PC-9 (cell line): ENCODE data around the gene PJA2. TPM values are rescaled to one million over a fixed set of nuclear protein-coding genes. Genes with fewer than 3 reads are reported as not detected.

Experiments used
- BruUV-seq: library from RNA; stranded (reverse); fragments of 400-500 nt; replicated peaks from 2 replicates; lab custom pipeline; 2021; lab: Mats Ljungman, UMichigan
- CTCF ChIA-PET: fragments of 300-600 bp; sonication (Branson Sonifier 250); formaldehyde crosslinking; loops from one replicate; lab custom pipeline; 2022; ENCODE audit warnings: antibody characterized with exemption; lab: Charles Lee
- POLR2A ChIA-PET: fragments of 300-600 bp; sonication (Branson Sonifier 250); formaldehyde crosslinking; loops from one replicate; lab custom pipeline; 2022; ENCODE audit warnings: antibody characterized with exemption; ENCODE audit not compliant: unreplicated experiment; lab: Charles Lee
- DNase-seq, 2 experiments: peaks; one replicate each; pipeline versions ENCODE4 v3.0.0 to v3.0.0-alpha.2; 2015 to 2022; ENCODE audit warnings: mixed read lengths in 1 of 2
- H2AFZ ChIP-seq: fragments of 200-600 bp; sonication (generic); 2 replicates; pipeline ENCODE4 v1.8.1; 2017; ENCODE audit warnings: antibody characterized with exemption
- H3F3A ChIP-seq: fragments of 200-600 bp; sonication (generic); 2 replicates; pipeline ENCODE4 v1.8.1; 2017; ENCODE audit warnings: antibody characterized with exemption, mild to moderate bottlenecking, low read depth; ENCODE audit not compliant: insufficient read depth
- H3K27ac ChIP-seq: fragments of 200-600 bp; sonication (generic); 2 replicates; pipeline ENCODE4 v1.6.1; 2016; ENCODE audit warnings: mixed run types
- H3K27me3 ChIP-seq: fragments of 200-600 bp; sonication (generic); 2 replicates; pipeline ENCODE4 v1.6.1; 2016; ENCODE audit warnings: low read depth, mixed run types; ENCODE audit not compliant: insufficient read depth
- H3K36me3 ChIP-seq: fragments of 200-600 bp; sonication (generic); 2 replicates; pipeline ENCODE4 v1.6.1; 2016; ENCODE audit warnings: low read depth, mixed run types
- H3K4me1 ChIP-seq: fragments of 200-600 bp; sonication (generic); replicated peaks from 2 replicates; pipeline ENCODE4 v1.6.1; 2016; ENCODE audit warnings: mixed run types; ENCODE audit not compliant: insufficient read depth
- H3K4me2 ChIP-seq: fragments of 200-600 bp; sonication (generic); 2 replicates; pipeline ENCODE4 v1.6.1; 2017; ENCODE audit warnings: mixed run types
- H3K4me3 ChIP-seq: fragments of 200-600 bp; sonication (generic); 2 replicates; pipeline ENCODE4 v1.6.1; 2016; ENCODE audit warnings: mixed run types
- H3K79me2 ChIP-seq: fragments of 200-600 bp; sonication (generic); 2 replicates; pipeline ENCODE4 v1.6.1; 2017; ENCODE audit warnings: low read depth, mixed run types
- H3K9me2 ChIP-seq: fragments of 200-600 bp; sonication (generic); 2 replicates; pipeline ENCODE4 v1.8.1; 2017; ENCODE audit warnings: mild to moderate bottlenecking; ENCODE audit not compliant: insufficient read depth
- H3K9me3 ChIP-seq: fragments of 200-600 bp; sonication (generic); 2 replicates; pipeline ENCODE4 v1.8.1; 2016; ENCODE audit warnings: low read depth; ENCODE audit not compliant: insufficient read depth
- H4K20me1 ChIP-seq: fragments of 200-600 bp; sonication (generic); 2 replicates; pipeline ENCODE4 v1.8.1; 2017; ENCODE audit not compliant: insufficient read depth
- EZH2 ChIP-seq: fragments of 200-600 bp; sonication (generic); IDR thresholded peaks from 2 replicates; pipeline ENCODE4 v1.8.0; 2017; ENCODE audit warnings: antibody characterized with exemption, low read depth
- intact Hi-C: fragments of 100-400 bp; cut with micrococcal nuclease; formaldehyde crosslinking; loops from one replicate; pipeline ENCODE4 v1.10.0; 2022; ENCODE audit not compliant: unreplicated experiment
- total RNA-seq: library from RNA; stranded (reverse); gene quantifications from 2 replicates; pipeline ENCODE4 v1.2.3, GENCODE V29; 2021
- TF ChIP-seq, protein P1 (sequence below): fragments of 200-600 bp; sonication (generic); conservative IDR thresholded peaks from 2 replicates; pipeline ENCODE4 v1.6.1; 2017; ENCODE audit warnings: mixed run types, antibody characterized with exemption, mild to moderate bottlenecking, moderate library complexity

The PJA2 gene
- total RNA-seq, 1 experiment from 2014 or later: 29.9 TPM

DNA sequence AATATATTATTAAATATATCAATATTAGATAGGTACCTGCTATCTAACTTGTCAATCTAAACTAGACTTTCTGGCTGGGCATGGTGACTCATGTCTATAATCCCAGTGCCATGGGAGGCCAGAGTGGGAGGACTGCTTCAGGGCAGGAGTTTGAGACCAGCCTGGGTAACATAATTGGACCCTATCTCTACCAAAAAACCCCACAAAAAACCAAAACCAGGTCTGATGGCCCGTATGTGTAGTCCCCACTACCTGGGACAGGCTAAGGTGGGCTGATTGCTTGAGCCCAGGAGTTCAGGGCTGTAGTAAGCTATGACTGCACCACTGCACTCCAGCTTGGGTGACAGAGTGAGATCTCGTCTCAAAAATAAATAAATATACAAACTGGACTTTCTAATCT lies 55.0 kb downstream of the PJA2 start:
- DNase-seq: no peak
- Histone ChIP-seq H3K4me2 (no peak overlapping the region), H4K20me1 (no peaks in the 10 kb centered on the region), H2AFZ (no peak overlapping the region), H3K4me1 (no peaks in the 10 kb centered on the region), H3K9me2 (no peaks in the 10 kb centered on the region), H3F3A (no peaks in the 10 kb centered on the region; the same call in 1 of the 2 replicates), H3K9me3 (no peaks in the 10 kb centered on the region), H3K4me3 (no peak overlapping the region), H3K36me3 (no peaks in the 10 kb centered on the region; the same call in 1 of the 2 replicates), H3K27me3 (no peaks in the 10 kb centered on the region), H3K27ac (no peak overlapping the region), H3K79me2 (no peaks in the 10 kb centered on the region)
- TF ChIP-seq, protein P1, sequence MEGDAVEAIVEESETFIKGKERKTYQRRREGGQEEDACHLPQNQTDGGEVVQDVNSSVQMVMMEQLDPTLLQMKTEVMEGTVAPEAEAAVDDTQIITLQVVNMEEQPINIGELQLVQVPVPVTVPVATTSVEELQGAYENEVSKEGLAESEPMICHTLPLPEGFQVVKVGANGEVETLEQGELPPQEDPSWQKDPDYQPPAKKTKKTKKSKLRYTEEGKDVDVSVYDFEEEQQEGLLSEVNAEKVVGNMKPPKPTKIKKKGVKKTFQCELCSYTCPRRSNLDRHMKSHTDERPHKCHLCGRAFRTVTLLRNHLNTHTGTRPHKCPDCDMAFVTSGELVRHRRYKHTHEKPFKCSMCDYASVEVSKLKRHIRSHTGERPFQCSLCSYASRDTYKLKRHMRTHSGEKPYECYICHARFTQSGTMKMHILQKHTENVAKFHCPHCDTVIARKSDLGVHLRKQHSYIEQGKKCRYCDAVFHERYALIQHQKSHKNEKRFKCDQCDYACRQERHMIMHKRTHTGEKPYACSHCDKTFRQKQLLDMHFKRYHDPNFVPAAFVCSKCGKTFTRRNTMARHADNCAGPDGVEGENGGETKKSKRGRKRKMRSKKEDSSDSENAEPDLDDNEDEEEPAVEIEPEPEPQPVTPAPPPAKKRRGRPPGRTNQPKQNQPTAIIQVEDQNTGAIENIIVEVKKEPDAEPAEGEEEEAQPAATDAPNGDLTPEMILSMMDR: no peak
- TF ChIP-seq EZH2: no peak
- ChIA-PET CTCF (no interaction called here), POLR2A (no interaction called here)
- intact Hi-C loops: no loop called here
- no TSS peak for BruUV-seq

- Histone ChIP-seq H3K4me1 (no peaks in the 10 kb centered on the region), H3K4me3 (no peak overlapping the region), H3F3A (no peaks in the 10 kb centered on the region; the same call in 1 of the 2 replicates), H3K79me2 (no peaks in the 10 kb centered on the region), H3K36me3 (no peaks in the 10 kb centered on the region; the same call in 1 of the 2 replicates), H3K27me3 (no peaks in the 10 kb centered on the region), H3K9me3 (no peaks in the 10 kb centered on the region), H4K20me1 (no peaks in the 10 kb centered on the region), H2AFZ (no peak overlapping the region), H3K4me2 (no peak overlapping the region), H3K27ac (no peak overlapping the region), H3K9me2 (no peaks in the 10 kb centered on the region)
- TF ChIP-seq, protein P1: no peak
- TF ChIP-seq EZH2: no peak
- no peak for DNase-seq
- CTCF ChIA-PET: no interaction called here
- intact Hi-C loops: no loop called here
- POLR2A ChIA-PET: no interaction called here
- no TSS peak for BruUV-seq
Observed at GRCh38 chr5:109351988-109352864, 57.5 kb downstream of the PJA2 start.

- Histone ChIP-seq H3K4me2 (no peak overlapping the region), H3K4me3 (no peak overlapping the region), H3K9me2 (no peaks in the 10 kb centered on the region), H3K9me3 (no peaks in the 10 kb centered on the region), H3K4me1 (no peaks in the 10 kb centered on the region), H2AFZ (no peak overlapping the region), H4K20me1 (no peaks in the 10 kb centered on the region), H3F3A (no peaks in the 10 kb centered on the region), H3K27me3 (no peaks in the 10 kb centered on the region), H3K27ac (no peak overlapping the region), H3K36me3 (no peaks in the 10 kb centered on the region; the same call in 1 of the 2 replicates), H3K79me2 (no peaks in the 10 kb centered on the region)
- TF ChIP-seq, protein P1: no peak
- no peak for TF ChIP-seq EZH2
- POLR2A ChIA-PET: no interaction called here
- no peak for DNase-seq
- intact Hi-C loops: no loop called here
- CTCF ChIA-PET: no interaction called here
- BruUV-seq: no TSS peak
Observed at GRCh38 chr5:109350537-109351270, 59.1 kb downstream of the PJA2 start.
